HG03342 (cell line): ENCODE data around the gene POGLUT2.

Source experiments
- ATAC-seq: cut with Tn5 transposase; IDR thresholded peaks from one replicate; pipeline ENCODE4 v1.9.1; 2021; ENCODE audit warnings: mild to moderate bottlenecking, moderate library complexity; ENCODE audit not compliant: unreplicated experiment

POGLUT2 gene

DNA sequence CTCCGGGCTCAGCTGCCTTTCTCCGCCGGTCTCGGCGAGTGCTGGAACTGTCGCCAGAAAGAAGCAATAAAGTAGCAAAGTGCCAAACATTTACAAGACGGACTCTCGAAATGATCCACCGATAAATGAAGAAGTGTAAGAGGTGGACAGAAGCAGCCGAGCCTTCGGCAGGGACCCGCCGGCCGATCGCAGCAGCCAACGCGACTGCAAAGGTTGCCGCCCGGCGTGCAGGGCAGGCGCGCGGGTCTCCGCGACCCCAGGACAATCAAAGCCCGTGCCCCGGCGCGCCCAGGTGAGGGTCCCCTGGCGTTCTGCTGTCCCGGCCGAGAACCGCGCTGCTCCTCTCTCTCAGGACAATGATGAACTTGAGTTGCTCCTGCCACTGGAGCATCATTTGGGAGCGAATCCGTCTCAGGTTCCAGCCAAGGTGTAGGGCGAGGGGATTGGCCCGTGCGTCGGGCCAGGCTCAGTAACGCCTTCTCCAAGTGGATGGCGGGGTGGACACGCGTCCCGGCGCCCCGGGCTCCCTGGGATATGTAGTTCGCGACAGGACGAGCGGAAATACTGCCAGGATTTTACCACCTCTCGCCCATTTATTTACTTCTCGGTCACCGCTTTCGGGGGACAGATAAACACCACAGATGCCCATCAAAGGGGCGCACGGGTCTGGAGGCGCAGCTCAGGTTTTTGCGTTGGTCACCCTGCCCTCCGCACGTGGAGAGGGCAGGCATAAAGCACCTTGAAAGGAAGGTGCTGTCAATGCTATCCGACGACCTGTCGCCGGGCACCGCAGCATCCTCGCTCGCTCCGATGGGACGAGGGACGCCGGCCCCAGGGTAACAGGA lies at the start of gene POGLUT2, which contains the start of gene BIVM:
Gene POGLUT2 (minus strand): TSS at position 396 of the 845 bp plus-strand sequence. CDS start 306 bp downstream, at position 90.
Gene BIVM (plus strand): TSS at position 539 of the 845 bp plus-strand sequence. CDS start 8,149 bp downstream, outside the sequence.
- peak; percentile 87 for ATAC-seq

DNA sequence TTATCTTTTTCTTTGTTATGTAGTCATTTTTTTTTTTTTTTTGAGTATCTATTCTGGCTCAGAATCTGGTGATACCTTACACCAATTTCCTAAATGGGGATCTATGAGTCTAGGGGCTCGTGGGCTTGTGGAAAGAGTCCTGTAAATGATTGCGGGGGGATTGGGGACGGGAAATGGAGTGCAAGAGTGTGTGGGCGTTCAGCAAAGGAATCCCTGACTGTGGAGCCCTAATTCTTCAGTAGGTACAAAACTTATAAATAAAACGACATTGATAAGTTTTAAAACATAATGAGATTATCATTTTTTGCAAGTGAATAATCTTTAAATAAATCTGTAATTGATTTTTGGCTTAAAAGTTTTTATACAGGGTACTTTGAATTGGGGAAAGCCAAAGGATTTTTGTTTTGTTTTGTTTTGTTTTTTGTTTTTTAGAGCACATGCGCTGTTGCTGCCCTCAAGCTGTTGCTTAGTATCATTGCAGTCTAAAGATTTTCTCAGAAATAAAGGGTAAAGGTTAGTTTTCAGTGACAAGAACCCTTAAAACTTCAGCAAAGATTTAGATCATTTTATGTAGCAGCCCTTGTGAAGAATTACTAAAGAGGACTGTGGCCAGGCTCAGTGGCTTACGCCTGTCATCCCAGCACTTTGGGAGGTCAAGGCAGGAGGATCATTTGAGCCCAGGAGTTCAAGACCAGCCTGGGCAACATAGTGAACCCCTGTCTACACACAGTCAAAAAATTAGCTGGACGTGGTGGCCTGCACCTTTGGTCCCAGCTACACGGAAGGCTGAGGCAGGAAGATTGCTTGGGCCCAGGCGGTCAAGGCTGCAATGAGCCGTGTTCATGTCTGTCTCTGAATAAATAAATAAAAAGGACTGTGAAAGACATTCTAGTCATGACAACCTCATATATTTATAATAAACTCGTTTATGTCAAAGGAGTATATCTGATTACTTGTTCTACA lies 48.8 kb upstream of the POGLUT2 start:
- peak; percentile 16 for ATAC-seq

DNA sequence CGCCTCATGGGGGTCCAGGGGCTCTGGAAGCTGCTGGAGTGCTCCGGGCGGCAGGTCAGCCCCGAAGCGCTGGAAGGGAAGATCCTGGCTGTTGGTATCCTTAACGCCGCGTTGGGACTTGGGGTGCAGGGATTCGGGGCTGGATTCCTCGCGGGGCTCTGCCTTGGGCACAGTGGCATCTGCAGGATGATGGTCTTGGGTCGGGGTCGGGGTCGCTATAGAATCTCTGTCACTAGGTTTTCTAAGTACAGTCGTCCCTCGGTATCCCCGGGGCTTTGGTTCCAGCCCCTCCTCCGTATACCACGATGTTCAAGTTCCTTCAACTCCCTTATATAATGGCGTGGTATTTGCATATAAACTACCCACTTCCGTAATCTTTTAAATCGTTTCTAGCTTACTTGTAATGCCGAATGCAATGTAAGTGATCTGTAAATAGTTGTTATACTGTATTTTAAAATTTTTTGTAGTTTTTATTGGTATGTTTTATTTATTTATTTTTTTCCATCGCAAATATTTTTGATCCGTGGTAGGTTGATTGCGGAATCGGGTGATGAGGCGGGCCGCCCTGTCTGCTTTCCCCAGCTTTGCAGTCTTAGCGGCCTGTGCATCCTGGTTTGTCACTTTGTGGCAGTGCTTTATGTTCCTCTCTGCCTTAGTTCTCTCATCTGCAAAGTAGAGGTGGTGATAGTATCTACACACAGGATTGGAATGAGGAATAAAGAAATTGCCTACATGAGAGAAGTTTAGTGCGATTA lies 47.7 kb upstream of the POGLUT2 start:
- peak; percentile 39 for ATAC-seq

DNA sequence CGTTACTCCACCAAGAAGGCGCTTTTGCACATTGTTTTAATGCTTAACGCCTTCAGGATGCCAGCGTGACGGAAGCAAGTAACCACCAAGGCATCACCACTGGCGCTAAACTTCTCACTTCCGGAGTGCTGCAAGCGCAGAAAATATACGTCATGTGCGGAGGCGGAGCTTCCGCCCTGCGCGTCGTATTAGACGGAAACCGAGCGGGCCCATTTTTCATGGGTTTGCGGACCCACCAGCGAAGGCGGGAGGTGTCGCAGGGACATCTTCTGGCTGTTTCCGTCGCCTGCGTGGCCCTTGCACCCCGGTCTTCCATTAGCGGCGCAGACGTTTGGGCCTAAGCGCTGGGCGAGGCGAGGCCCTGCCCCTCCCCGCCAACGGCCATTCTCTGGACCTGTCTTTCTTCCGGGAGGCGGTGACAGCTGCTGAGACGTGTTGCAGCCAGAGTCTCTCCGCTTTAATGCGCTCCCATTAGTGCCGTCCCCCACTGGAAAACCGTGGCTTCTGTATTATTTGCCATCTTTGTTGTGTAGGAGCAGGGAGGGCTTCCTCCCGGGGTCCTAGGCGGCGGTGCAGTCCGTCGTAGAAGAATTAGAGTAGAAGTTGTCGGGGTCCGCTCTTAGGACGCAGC lies 47.0 kb upstream of the POGLUT2 start, which contains the start of gene ERCC5:
Gene ERCC5 (plus strand): TSS at position 403 of the 631 bp plus-strand sequence. CDS start 235 bp downstream, outside the sequence.
- ATAC-seq, result peak; percentile 81

DNA sequence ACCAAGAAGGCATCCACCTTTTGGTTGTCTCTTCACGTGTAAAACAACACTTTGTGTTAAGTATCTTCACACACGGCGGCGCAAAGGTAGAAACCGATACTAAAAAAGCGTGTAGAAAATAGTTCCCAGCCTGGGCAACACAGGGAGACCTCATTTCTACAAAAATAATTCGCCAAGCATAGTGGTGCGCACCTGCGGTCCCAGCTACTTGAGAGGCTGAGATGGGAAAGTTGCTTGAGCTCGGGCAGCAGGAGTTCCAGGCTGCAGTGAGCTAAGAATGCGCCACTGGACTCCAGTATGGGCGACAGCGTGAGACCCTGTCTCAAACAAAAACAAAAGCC lies 46.5 kb upstream of the POGLUT2 start:
- peak; percentile 18 for ATAC-seq

DNA sequence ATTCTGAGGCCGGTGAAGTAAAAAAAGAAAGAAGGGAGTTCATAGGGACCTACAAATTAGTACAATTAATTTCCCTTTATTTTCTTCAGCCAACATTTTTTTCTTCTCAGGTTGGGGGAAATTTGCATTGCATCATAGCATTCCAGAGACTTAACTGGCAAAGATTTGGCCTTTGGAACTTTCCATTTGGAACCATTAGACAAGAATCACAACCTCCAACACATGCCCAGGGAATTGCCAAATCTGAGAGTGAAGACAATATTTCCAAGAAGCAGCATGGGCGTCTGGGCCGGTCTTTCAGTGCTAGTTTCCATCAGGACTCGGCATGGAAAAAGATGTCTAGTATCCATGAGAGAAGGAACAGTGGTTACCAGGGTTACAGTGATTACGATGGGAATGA lies 40.7 kb upstream of the POGLUT2 start:
- ATAC-seq, result no peak

DNA sequence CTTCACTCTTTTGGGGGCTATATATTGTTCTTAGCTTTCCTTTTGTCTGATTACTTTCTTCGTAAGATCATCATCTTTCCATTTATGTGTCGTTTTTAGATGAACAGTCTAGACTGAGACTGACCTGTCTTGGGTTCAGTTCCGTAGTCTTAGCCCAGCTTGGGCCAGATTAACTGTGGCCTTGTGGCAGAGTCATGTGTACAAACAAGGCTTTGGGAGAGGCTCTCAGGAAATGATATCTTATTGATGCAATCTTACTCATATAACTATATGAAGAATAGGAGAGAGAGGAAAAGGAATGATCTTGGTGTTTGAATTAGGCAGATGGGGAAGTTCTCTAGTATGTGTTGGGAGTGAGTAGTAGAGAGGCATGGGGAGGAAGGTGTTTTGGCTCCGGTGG lies 40.2 kb upstream of the POGLUT2 start:
- no peak for ATAC-seq

DNA sequence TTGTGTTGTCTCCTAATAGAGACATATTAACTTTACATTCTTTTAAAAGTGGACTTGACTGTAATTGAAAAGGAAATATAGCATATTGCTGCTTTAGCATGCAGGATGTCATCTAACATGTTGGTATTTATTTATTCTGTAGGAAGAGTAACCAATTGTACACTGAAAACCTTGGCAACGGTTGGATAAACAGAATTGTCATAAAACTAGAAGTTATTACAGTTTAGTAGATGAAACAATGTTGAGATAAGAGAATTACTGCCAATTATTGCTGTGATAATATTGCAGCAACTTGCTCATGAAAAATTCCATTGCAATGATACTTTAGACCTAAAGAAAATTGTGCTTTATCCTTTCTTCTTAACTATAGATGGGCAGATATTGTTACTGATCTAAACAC lies 39.5 kb upstream of the POGLUT2 start:
- ATAC-seq, result no peak

DNA sequence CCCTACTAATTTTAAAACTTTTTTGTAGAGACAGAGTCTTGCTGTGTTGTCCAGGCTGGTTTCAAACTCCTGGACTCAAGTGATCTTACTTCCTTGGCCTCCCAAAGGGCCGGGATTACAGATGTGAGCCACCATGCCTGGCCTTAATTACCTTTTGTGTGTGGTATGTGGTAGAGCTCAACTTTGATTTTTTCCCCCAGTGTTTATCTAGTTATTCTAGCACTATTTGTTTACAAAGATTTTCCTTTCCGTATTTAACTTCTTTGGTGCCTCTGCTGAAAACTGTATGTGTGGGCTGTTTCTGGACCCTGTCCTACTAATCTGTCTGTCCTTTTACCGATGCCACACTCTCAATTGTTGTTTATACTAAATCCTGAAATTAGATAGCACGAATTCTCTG lies 37.7 kb upstream of the POGLUT2 start:
- ATAC-seq, result no peak

DNA sequence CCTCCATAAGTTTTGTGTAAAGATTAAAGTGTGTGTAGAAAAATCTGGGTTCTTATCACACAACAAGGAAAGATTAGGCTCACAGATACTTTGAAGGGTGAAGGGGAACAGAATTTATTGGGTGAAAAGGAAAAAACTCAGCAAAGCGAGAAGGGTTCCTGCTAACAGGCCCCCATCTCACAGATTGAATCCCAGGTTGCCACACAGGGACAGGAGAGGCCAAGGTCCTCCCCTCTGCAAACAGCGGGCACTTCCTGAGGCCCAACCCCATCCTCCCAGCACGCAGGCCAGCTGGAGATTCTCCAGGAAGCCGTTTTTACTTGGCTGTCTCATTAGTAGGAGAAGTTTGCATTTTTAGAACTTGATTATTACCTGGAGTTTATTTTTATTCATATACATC lies 31.9 kb upstream of the POGLUT2 start:
- ATAC-seq, result no peak

DNA sequence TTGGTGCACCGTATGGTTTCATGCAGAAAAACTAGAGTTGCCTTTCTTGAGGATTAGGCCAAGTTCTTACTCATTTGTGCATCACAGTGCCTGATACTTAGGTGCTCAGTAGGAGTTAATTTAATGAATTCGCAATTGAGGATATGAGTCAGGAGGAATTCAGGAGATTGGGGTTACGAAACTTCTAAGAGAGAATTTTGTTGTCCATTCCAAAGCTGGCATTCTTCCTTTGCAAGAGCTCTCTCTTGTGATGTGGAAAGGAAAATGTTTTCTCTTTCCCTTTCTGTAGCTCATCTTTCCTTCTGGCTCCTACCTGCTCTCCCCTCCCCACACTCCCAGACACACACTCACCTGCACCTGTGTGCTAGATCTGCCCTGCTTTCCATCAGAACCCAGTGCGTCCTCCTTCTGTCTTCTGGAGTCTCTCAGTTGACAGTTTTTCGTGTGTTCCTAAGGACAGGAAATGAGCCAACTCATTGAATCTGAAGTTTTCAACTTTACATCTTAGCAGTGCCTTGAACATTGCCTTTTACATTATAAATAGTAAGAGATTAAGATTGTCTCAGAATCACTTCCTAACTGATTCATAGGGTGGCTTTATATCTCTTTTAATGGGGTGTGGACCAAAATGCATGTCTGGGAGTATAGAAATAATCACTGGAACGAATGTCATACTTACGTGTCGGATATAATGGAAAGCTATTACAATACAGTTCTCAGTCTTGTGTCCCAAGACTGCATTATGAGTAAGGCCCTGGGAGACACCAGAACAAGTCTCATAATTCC lies 27.3 kb upstream of the POGLUT2 start:
- no peak for ATAC-seq

DNA sequence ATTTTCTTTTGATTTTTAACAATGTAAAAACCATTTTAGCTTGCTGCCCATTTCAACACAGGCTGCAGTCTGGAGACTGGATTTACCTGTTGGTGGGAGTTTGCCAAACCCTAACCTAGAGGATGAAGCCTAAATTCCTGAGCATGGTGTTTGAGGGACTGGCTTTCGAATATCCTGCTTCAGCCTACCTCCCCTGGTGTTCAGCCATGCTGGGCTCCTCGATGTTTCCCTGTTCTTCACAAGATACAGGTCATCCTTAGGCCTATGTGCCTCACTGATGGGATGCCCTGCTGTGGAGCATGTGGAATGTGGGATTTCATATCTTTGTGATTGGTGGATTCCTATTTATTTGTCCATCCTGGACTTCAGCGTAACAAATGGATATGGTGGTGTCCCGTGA lies 26.6 kb upstream of the POGLUT2 start:
- ATAC-seq, result no peak

DNA sequence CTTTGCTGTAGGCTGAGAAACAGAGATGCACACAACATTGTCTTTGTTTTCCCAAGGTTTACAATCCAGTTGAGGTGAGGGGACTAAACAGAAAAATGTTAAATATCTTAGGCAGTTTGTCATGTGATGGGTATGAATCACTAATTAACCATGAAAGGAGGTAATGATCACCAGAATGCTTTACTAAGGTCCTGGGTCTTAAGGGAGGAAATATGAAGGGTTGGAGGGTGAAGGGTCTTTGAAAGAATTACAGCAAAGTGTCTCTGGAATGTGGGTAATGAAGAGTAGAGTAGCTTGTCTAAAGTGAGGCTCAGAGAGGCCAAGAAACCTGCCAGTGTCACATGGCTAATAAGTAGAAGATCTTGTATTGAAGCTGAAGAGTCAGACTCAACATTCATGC lies 19.1 kb upstream of the POGLUT2 start:
- ATAC-seq, result no peak

DNA sequence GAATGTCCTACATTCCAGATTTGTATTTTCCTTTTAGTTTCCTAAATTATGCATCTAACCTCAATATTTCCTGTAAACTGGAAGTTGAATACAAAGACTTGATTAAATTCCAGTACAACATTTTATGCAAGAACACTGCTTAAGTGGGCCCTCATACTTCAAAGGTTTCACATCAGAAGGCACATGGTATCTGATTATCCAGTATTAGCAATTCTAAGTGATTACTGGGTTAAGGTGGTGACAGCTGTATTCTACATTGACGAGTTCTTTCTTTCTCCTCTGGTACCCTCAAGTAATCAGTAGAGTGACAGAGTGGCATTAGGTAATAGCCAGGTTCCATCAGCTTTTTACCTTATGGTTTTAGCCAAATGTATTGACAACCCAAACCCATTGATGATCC lies 18.5 kb upstream of the POGLUT2 start:
- no peak for ATAC-seq

DNA sequence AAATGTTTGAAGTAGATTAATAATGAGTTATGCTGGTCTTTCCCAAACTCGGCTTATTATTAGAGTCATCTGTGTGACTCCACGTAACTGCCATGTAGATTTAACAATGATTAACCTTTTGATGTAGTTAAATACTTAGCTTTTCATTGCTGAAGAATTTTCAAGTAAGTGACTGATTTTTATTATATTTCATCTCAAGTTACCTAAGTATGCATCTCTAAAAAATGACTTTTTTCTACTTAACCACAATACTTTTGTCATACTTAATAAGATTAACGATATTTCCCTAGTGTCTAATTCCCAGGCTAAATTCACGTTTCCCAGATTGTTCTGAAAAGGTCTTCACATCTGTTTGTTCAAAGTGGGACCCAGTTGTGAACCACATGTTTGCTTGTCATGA lies 17.9 kb upstream of the POGLUT2 start:
- ATAC-seq, result no peak

DNA sequence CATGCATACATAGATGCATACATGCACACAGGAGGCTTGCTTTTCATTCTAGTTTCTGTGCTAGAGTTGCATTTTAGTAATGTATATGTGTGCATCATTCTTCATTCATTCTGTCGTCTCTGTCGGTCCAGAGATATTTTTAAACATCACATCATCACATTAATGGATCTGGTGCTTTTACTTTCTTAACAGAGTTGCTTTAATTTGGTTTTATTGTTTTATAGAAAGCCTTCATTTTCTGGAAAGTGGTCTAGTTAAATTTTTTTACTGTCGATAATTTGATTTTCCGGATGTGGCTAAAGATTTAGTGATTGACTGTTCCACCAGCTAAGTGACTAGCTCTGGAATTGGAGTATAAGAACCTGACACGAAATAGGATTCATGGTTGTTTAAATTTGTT lies 17.0 kb upstream of the POGLUT2 start:
- no peak for ATAC-seq

DNA sequence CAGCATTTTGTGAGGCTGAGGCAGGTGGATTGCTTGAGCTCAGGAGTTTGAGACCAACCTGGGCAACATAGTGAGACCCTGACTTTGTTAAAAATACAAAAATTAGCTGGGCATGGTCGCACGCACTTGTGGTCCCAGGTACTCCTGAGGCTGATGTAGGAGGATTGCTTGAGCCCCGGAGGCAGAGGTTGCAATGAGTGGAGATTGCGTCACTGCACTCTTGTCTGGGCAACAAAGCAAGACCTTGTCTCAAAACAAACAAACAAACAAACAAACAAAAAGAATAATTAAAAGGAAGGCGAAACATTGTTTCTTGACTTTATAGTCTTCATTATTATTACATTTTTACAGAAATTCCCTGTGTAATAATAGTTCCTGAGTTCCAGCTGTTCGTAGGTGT lies 16.0 kb upstream of the POGLUT2 start:
- ATAC-seq, result no peak

DNA sequence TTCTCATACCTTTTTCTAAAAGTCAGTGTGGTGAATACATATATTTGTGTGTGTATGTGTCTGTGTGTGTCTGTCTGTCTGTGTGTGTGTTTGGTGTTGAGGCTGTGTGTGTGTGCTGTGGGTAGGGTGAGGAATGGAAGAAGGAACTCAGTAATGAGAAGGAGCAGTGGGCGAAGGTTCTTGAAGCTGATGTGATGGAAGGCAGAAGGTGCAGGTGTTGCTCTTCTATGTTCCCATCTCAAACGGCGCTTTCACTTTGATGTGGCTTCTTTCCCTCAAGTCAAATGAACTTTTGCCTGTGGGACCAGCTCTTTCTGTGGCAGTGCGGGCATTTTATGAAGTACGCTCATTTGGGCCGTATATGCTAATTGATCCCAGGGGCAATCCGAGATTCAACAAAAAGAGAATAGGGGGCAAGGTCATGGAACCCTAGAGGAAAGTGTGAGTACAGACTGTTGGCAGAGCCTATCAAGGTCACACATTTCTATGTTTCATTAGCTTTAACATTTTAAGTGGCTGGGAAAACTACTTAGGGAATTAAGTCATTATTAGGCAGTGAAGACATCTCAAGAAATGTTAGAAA lies 15.3 kb upstream of the POGLUT2 start:
- ATAC-seq, result no peak

DNA sequence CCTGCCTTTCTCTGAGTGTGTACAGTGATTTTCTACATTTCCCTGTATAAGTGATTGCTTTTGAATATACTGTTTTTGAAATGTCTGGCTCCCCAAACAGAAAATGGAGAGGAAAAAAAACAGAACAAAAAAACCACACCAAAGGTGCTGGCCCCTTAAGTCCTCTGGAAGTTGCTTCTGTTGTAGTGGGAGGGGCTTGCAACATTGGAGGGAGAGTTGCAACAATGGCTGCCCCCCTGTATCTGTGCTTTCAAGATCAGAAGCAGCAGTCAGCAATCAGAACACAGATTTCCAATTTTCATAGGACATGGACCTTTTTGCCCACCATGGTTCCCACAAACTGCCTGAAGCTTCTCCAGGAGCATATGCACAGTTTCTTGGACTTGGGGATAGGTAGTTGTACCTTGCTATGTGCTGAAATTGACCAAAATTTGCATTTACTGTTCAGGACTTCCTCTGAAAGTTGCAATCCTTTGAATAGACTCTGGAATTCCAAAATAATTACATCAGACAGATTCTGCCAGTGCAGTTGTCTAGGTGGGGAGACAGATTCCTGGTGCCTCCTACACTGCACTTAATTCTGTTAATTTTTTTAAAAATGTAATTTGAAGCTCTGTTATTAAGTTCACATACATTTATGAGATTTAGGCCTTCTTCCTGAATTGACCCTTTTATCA lies 14.0 kb upstream of the POGLUT2 start:
- peak; percentile 70 for ATAC-seq
